Measurements from ENCODE around the gene ISL2.

Gene ISL2

DNA sequence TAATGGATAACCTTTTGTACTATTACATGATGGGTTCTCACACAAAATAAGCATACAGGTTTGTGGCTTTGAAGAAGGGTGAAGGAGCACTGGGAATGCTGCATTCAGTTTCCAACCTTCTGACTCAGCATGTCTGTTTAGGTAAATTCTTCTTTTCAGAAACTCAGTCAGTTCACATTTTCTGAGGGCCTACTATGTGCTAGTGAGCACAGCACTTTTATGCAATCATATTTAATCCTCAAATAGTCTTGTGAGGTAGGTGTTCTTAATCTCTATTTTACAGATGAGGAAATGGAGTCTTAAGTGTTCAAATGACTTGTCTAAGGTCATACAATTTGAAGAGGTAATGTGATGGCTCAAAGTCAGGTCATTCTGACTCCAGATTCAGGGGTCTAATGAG is 41.2 kb downstream of the ISL2 start:
- no peak for DNase-seq

DNA sequence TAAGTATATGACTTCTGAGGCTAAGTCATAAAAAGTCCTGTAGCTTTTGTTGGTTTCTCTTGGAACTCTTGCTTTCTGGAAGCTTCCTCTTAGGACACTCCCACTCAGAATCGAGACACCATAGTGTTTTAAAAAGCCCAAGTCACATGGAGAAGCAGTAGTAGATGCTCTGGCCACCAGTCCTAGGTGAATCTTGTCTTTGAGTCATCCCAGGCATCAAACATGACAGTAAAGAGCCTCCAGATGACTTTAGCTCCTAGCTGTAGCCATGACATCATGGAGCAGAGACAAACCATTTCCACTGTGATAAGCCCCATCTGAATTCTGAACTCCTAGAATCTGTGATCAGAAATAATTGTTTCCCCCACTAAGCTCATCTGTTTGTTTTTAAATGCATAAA is 42.1 kb downstream of the ISL2 start:
- DNase-seq = no peak

DNA sequence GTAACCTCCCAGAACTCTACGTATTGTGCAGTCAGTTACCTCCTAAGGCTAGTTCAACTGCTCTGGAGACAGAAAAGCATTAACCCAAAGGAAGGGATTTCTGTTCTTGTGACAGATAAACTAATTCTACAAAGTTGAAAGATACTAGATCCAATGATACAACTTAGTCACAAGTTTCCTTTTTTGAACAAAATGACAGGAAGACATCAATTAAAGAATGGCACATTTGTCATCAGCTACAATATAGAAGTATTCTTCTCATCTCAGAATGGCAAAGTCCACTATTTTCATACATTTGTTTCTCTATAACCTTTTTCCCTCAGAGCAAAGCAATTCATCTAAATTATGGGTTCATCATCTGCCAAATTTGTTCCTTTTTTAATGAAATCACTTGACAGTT is 43.7 kb downstream of the ISL2 start:
- no peak for DNase-seq

DNA sequence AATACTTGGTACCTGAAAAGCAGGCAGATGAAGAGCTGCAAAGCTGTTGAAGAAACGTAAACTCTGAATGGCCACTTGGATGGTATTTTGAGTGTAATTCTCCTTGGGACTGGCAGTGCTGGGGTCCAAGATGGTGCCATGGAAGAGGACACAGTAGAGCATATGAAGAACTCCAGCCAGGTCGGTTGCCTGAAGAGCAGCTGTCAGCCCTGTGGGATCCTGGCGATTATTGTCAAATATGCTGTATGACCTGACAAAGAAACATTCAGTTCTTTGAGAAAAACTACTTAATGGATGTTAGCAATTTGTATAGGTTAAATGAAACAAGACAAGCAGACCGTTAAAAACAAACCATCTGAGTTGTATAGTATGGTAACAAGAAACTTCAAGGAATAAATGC is 44.8 kb downstream of the ISL2 start:
- no peak for DNase-seq

DNA sequence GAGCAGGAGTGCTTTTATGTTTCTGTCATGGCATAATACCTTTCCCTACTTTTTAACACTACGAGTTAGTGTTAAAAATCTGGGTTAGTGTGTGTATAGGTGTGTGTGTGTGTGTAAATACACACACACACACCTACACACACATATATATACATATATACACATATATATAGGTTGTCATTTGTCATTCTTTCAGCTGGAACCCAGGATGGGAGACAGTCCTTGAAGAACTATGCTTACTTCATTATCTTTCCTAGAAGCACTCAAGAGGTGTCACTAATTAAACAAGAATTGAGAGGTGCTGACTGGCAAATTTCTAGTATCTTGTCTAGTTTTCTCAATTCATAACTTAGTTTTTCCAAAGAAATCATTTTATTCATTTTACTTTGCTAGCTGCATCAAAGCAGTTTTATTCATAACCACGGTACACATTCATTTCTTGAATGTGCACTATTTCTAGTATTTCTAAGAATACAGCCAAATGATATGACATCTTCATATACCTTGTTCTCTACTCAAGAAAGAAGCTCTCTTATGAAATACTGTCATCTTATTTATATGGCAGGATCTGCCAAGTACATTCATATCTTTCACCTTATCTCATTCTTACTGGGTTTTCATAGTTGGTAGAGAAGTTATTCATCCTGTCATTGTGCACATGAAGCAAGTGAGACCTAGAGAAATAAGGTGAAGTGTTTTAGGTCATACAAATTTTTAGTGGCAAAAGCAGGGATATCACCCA is 46.6 kb downstream of the ISL2 start:
- no peak for DNase-seq

DNA sequence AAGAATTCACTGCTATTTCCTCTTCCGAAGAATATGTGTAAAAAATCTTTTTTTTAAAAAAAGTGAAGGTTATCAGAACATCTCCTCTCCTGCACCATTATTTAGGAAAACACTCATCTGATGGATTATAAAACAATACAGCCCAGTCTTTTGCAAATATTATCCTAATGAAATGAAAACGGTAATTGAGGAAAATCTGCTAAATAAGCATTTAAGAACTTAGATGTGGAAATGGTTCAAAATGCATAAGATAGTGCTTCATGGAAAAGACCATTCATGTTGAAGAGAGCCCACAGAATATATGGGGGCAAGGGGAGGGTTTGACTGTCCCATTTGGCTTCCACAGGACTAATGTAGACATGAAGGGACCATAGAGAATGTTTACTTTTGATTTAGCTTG is 47.8 kb downstream of the ISL2 start:
- no peak for DNase-seq

DNA sequence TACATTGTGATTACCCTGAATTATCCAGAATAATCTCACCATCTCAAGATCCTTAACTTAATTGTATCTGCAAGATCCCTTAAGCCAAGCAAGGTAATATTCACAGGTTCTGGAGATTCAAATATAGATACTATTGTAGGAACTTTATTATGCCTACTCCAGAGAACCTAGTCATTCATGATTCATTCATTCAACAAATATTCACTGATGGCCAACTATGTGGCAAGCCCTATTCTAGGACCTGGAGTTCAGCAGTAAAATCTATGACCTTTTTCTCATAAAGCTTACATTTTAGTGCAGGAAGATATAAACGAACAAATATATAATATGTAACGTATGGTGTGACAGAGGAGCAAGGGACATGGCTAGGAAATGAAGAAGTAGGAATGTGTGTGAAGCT is 49.6 kb downstream of the ISL2 start:
- DNase-seq = no peak

DNA sequence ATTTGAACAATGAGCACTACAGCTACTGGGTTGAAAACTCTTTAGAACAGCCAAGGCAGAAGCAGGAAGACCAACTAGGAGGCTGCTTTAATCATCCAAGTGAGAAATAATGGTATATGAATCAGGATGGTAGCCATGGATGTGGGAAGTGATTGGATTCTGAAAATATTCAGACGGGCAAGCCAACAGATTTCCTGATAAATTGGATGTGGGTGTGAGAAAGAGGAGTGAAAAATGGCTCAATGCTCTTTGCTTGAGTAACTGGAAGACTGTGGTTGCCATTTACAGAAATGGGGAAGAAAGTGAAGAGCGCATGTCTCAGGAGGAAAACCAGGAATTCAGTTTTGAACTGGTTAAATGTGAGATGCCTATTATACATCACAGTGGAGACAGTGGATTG is 50.4 kb downstream of the ISL2 start:
- no peak for DNase-seq

DNA sequence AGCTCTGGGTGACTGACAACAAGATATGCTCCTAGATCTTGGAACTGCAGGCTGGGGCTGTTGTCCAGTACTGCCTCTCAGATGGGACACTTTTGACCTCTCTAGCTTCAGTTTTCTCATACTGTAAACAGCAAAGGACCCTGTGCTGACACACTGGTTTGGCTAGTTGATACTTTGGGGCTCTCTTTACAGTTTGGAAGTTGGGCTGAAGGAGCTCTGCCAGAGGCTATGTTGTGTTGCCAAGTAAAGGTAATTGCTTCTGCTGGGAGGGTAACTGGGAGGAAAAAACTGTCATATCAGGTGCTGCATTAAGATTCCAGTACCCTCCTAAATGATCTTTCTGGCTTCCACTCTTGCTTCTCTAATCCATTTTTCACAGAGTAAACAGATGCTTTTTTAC is 54.0 kb downstream of the ISL2 start:
- no peak for DNase-seq

DNA sequence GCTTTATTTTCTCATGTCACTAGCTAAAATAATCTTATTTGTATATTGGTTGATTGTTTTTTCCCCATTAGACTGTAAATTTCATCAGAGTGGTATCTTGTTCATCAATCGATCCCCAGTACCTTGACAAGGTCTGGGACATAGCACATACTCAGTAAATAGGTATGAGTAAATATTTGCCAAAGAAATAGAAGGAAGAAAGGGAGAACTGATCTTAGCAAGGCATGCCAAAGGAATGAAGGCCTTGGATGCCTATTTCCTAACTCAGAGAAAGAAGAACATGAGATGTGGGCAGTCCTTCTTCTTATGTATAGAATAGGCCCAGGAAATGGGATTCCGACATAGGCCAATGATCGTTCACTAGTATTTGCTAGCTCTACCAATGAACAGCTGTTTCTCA is 54.7 kb downstream of the ISL2 start:
- no peak for DNase-seq

DNA sequence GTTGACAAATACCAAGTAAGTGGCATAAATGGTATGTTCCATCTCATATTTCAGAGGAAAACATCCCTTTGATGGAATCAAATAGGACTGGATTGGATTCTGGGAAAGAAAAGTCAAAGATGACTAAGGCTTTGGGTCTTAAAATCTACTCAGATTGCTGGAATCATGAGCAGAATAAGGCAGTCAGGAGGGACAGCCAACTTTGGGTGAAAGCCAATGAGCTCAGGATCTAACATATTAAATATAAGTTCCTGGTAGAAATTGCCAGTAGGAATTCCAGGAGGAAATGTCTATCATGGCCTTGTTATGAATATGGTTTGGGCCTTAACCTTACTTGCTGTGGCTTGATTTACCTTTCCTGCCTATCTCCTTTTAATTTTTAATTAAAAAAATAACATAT is 55.3 kb downstream of the ISL2 start:
- no peak for DNase-seq
